HepG2 (cell line): Measurements from ENCODE around the gene GSAP. TPM values are rescaled to one million over a fixed set of nuclear protein-coding genes. Genes with fewer than 3 reads are reported as not detected.

Experiments
- ATAC-seq: fragments of 200-7000 bp; cut with Tn5 transposase; 3 replicates; pipeline ENCODE4 v1.9.1; 2020; ENCODE audit warnings: mild to moderate bottlenecking, moderate library complexity
- BruUV-seq: library from RNA; stranded (reverse); fragments of 400-500 nt; replicated peaks from 2 replicates; lab custom pipeline; 2021; lab: Mats Ljungman, UMichigan
- CTCF ChIA-PET: fragments of 300-600 bp; formaldehyde crosslinking; extraction: SDS; loops from one replicate; lab custom pipeline; 2021; ENCODE audit warnings: low total read pairs, inconsistent platforms, low intra/inter-chr PET ratio; lab: Yijun Ruan, JAX
- POLR2A ChIA-PET: fragments of 350-600 bp; sonication (Branson Sonifier 250); formaldehyde crosslinking; loops from one replicate; lab custom pipeline; 2020; ENCODE audit warnings: antibody characterized with exemption, inconsistent platforms; lab: Yijun Ruan, JAX
- DNase-seq: peaks from one replicate; pipeline ENCODE4 v3.0.0-alpha.2; 2015; ENCODE audit warnings: low spot score
- FAIRE-seq: peaks from 3 replicates; lab custom pipeline; 2011; peaks lifted over from hg19 to GRCh38; lab: Jason Lieb, UNC
- H2AFZ ChIP-seq: one replicate; pipeline ENCODE4 v1.6.1; 2011; ENCODE audit warnings: low read length, inconsistent platforms
- H3K27ac ChIP-seq: fragments of 300-600 bp; 3 replicates; pipeline ENCODE4 v1.8.0; 2011; ENCODE audit warnings: mixed run types, mild to moderate bottlenecking, mixed read lengths, low read length, inconsistent platforms; ENCODE audit not compliant: insufficient read depth; ENCODE audit errors: extremely low read length
- H3K27me3 ChIP-seq, 2 experiments: fragments of 200-600 bp in 1 of 2; 2 replicates in 1 of 2; 3 replicates in 1 of 2; pipeline versions ENCODE4 v1.6.0 to v1.8.0; 2011; ENCODE audit warnings: low read length in 2 of 2, mild to moderate bottlenecking in 2 of 2, moderate library complexity in 2 of 2, inconsistent platforms in 1 of 2; ENCODE audit not compliant: insufficient read depth in 2 of 2, control insufficient read depth in 1 of 2
- H3K36me3 ChIP-seq, 2 experiments: fragments of 200-600 bp in 1 of 2; replicated peaks in 1 of 2; 2 replicates in 1 of 2; 3 replicates in 1 of 2; pipeline versions ENCODE4 v1.5.1 to v1.8.0; 2011; ENCODE audit warnings: low read length in 2 of 2, inconsistent platforms in 1 of 2; ENCODE audit not compliant: insufficient read depth in 2 of 2, control insufficient read depth in 1 of 2
- H3K4me1 ChIP-seq: 2 replicates; pipeline ENCODE4 v1.5.1; 2012; ENCODE audit warnings: low read length, inconsistent platforms; ENCODE audit not compliant: insufficient read depth
- H3K4me2 ChIP-seq: 2 replicates; pipeline ENCODE4 v1.6.0; 2011; ENCODE audit warnings: low read depth, low read length, inconsistent platforms
- H3K4me3 ChIP-seq, 3 experiments: fragments of 200-600 bp in 1 of 3; sonication (generic), shearing (Covaris generic) in 1 of 3; replicated peaks in 1 of 3; 2 replicates each; pipeline ENCODE4 v1.5.1; 2011 to 2016; ENCODE audit warnings: low read length in 3 of 3, inconsistent platforms in 2 of 3, low read depth in 2 of 3, mild to moderate bottlenecking in 2 of 3, control low read depth in 1 of 3, mixed read lengths in 1 of 3; ENCODE audit not compliant: insufficient read depth in 1 of 3
- H3K79me2 ChIP-seq: one replicate; pipeline ENCODE4 v1.6.1; 2011; ENCODE audit warnings: low read length, inconsistent platforms; ENCODE audit not compliant: insufficient read depth
- H3K9ac ChIP-seq: 2 replicates; pipeline ENCODE4 v1.6.0; 2011; ENCODE audit warnings: mild to moderate bottlenecking, low read depth, low read length, inconsistent platforms; ENCODE audit not compliant: insufficient read depth
- H3K9me3 ChIP-seq: 2 replicates; pipeline ENCODE4 v1.5.1; 2012; ENCODE audit warnings: mild to moderate bottlenecking, low read length
- H4K20me1 ChIP-seq: 2 replicates; pipeline ENCODE4 v1.6.0; 2011; ENCODE audit warnings: inconsistent platforms, mild to moderate bottlenecking, low read length, moderate library complexity; ENCODE audit not compliant: insufficient read depth
- ARNT ChIP-seq: fragments of 450-650 bp; IDR thresholded peaks from 2 replicates; pipeline ENCODE4 v1.6.1; 2017
- ARNT2 ChIP-seq: sonication (generic); formaldehyde crosslinking; IDR thresholded peaks from 2 replicates; pipeline ENCODE4 v1.8.0; 2022; ENCODE audit warnings: mild to moderate bottlenecking, low read depth, missing genetic modification reagents, moderate library complexity
- CC2D1A ChIP-seq: sonication (generic); formaldehyde crosslinking; IDR thresholded peaks from 2 replicates; pipeline ENCODE4 v1.8.1; 2023; ENCODE audit warnings: mild to moderate bottlenecking, missing genetic modification reagents
- DRAP1 ChIP-seq: IDR thresholded peaks from 2 replicates; pipeline ENCODE4 v1.6.1; 2016; ENCODE audit warnings: missing genetic modification reagents, missing compliant biosample characterization
- FIP1L1 ChIP-seq: fragments of 200-400 bp; formaldehyde crosslinking; IDR thresholded peaks from 2 replicates; pipeline ENCODE4 v1.6.1; 2018; ENCODE audit warnings: low read depth, mild to moderate bottlenecking, low read length, moderate library complexity, borderline replicate concordance; ENCODE audit not compliant: insufficient read depth
- FOXP1 ChIP-seq, 2 experiments: fragments of 450-650 bp in 1 of 2; IDR thresholded peaks; 2 replicates each; pipeline ENCODE4 v1.6.1; 2017 to 2018; ENCODE audit warnings: antibody characterized with exemption in 1 of 2
- HNF4G ChIP-seq, 2 experiments: sonication (generic) in 1 of 2; formaldehyde crosslinking in 1 of 2; IDR thresholded peaks; 2 replicates each; pipeline versions ENCODE4 v1.4.0 to v1.6.1; 2011 to 2020; ENCODE audit warnings: borderline replicate concordance in 2 of 2, low read depth in 2 of 2, mild to moderate bottlenecking in 2 of 2, low read length in 1 of 2, missing genetic modification reagents in 1 of 2, moderate library complexity in 1 of 2
- KAT7 ChIP-seq: IDR thresholded peaks from 2 replicates; pipeline ENCODE4 v1.6.1; 2018; ENCODE audit warnings: borderline replicate concordance, missing compliant biosample characterization
- MTF2 ChIP-seq: sonication (generic); formaldehyde crosslinking; IDR thresholded peaks from 2 replicates; pipeline ENCODE4 v1.5.0; 2020; ENCODE audit warnings: missing genetic modification reagents, borderline replicate concordance
- SMAD9 ChIP-seq: sonication (generic); formaldehyde crosslinking; IDR thresholded peaks from 2 replicates; pipeline ENCODE4 v1.5.1; 2020; ENCODE audit warnings: mild to moderate bottlenecking, missing genetic modification reagents
- THAP11 ChIP-seq: IDR thresholded peaks from 2 replicates; pipeline ENCODE4 v1.6.1; 2016; ENCODE audit warnings: missing biosample characterization, missing genetic modification reagents
- ZFX ChIP-seq: sonication (generic); formaldehyde crosslinking; IDR thresholded peaks from 2 replicates; pipeline ENCODE4 v1.4.0; 2020; ENCODE audit warnings: mild to moderate bottlenecking, low read depth, missing genetic modification reagents, moderate library complexity
- ZNF543 ChIP-seq: sonication (generic); formaldehyde crosslinking; IDR thresholded peaks from 2 replicates; pipeline ENCODE4 v1.4.0; 2020; ENCODE audit warnings: mild to moderate bottlenecking, missing genetic modification reagents
- ZNF598 ChIP-seq: sonication (generic); formaldehyde crosslinking; IDR thresholded peaks from 2 replicates; pipeline ENCODE4 v1.5.1; 2020; ENCODE audit warnings: mild to moderate bottlenecking, missing genetic modification reagents, borderline replicate concordance
- ZNF670 ChIP-seq: sonication (generic); formaldehyde crosslinking; IDR thresholded peaks from 2 replicates; pipeline ENCODE4 v1.8.0; 2022; ENCODE audit warnings: mild to moderate bottlenecking, missing genetic modification reagents, borderline replicate concordance
- ZNF704 ChIP-seq: sonication (generic); formaldehyde crosslinking; IDR thresholded peaks from 2 replicates; pipeline ENCODE4 v1.8.1; 2023; ENCODE audit warnings: mild to moderate bottlenecking, inconsistent platforms, moderate library complexity, missing genetic modification reagents, borderline replicate concordance
- ZNF768 ChIP-seq: sonication (generic); formaldehyde crosslinking; IDR thresholded peaks from 2 replicates; pipeline ENCODE4 v1.4.0; 2020; ENCODE audit warnings: missing genetic modification reagents
- WGBS: methylation state at CpG from one replicate; pipeline ENCODE4 v1.1.6; 2017; ENCODE audit warnings: low lambda C conversion rate; 5-methylcytosine and 5-hydroxymethylcytosine counted together
- in situ Hi-C: cut with HindIII; loops from 2 replicates; pipeline ENCODE4 v1.10.0; 2017; ENCODE audit warnings: low pct_unique_long_range_greater_than_20kb; ENCODE audit not compliant: extremely low pct_ligation_motif_present
- intact Hi-C: fragments of 100-400 bp; cut with micrococcal nuclease; formaldehyde crosslinking; loops from one replicate; pipeline ENCODE4 v1.10.0; 2022; ENCODE audit not compliant: unreplicated experiment
- polyA plus RNA-seq, 8 experiments: library from polyadenylated mRNA; depleted of rRNA in 3 of 8; stranded (reverse) in 7 of 8; unstranded in 1 of 8; fragments of >200 nt; fragmentation: Illumina TruSeq in 4 of 8; extraction: Trizol in 4 of 8; gene quantifications; 2 replicates each; pipeline versions ENCODE4 v1.2.1 to v1.2.3, GENCODE V29; 2011 to 2016; ENCODE audit warnings: low read depth in 4 of 8, missing spikeins in 1 of 8, mixed read lengths in 1 of 8; ENCODE audit not compliant: insufficient read depth in 1 of 8
- total RNA-seq, 5 experiments: library from RNA; depleted of rRNA; stranded (reverse); fragments of >200 nt; fragmentation: Illumina TruSeq; extraction: Trizol; gene quantifications; 2 replicates each; pipeline ENCODE4 v1.2.3, GENCODE V29; 2016; ENCODE audit warnings: low read depth in 1 of 5
- TF ChIP-seq, protein P1 (sequence below): sonication (generic); formaldehyde crosslinking; IDR thresholded peaks from 2 replicates; pipeline ENCODE4 v1.5.0; 2020; ENCODE audit warnings: missing genetic modification reagents
- TF ChIP-seq, protein P2 (sequence below): IDR thresholded peaks from 2 replicates; pipeline ENCODE4 v1.6.1; 2016; ENCODE audit warnings: control low read depth

The GSAP gene
- total and polyA plus RNA-seq, 2 of the 13 experiments (the other 11 are each of a cell fraction or from before 2014, with no cell fraction given) = 34.6 to 40.6 TPM

- FAIRE-seq = no peak
- CTCF ChIA-PET = no interaction called here
- Histone ChIP-seq H3K36me3 (no peaks in the 10 kb centered on the region), H3K4me3 (peak overlapping the region; percentile 68 to 86 (median 81)), H4K20me1 (no peaks in the 10 kb centered on the region), H3K27me3 (no peaks in the 10 kb centered on the region), H3K27ac (peak overlapping the region; percentile 94), H3K9ac (peak overlapping the region; percentile 98), H2AFZ (no peak overlapping the region), H3K4me2 (peak overlapping the region; percentile 95), H3K9me3 (no peaks in the 10 kb centered on the region), H3K79me2 (peaks cover 57% of the 10 kb centered on the region), H3K4me1 (peaks cover 77% of the 10 kb centered on the region)
- 0% methylated on average over 10 of the region's 25 CpGs for WGBS
- POLR2A ChIA-PET = interaction anchor here (0.8 to 4.0 kb wide), 13 partner anchors 7 to 121 kb away, joined by 3 to 28 read pairs (median 9); partner anchors contain the start of gene PTPN12
- intact Hi-C loops = loop anchor here (5.0 kb wide), 1 partner anchor 122 kb away; the partner anchor contains the start of gene PTPN12
- in situ Hi-C loops = no loop called here
- peak; percentile 66 for ATAC-seq
- no peak for DNase-seq
- no TSS peak for BruUV-seq
- TF ChIP-seq ZNF768 = peak; percentile 8; the same call in 1 of the 2 replicates
- no peak for TF ChIP-seq ZNF598
- no peak for TF ChIP-seq FOXP1 (IDR thresholded peaks at IDR 0.05)
- no peak for TF ChIP-seq FOXP1 (CRISPR knock-in tag; IDR thresholded peaks at IDR 0.05)
- peak; percentile 19; the same call in 1 of the 2 replicates for TF ChIP-seq ZNF543 (CRISPR knock-in tag)
- 0 out of 2 replicates have a peak, but pooled peaks have one; percentile 29 for TF ChIP-seq FIP1L1
- TF ChIP-seq DRAP1 (CRISPR knock-in tag) = no peak
- TF ChIP-seq ZNF704 (CRISPR knock-in tag) = no peak
- TF ChIP-seq, protein P1, sequence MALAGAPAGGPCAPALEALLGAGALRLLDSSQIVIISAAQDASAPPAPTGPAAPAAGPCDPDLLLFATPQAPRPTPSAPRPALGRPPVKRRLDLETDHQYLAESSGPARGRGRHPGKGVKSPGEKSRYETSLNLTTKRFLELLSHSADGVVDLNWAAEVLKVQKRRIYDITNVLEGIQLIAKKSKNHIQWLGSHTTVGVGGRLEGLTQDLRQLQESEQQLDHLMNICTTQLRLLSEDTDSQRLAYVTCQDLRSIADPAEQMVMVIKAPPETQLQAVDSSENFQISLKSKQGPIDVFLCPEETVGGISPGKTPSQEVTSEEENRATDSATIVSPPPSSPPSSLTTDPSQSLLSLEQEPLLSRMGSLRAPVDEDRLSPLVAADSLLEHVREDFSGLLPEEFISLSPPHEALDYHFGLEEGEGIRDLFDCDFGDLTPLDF = no peak
- no peak for TF ChIP-seq SMAD9 (CRISPR knock-in tag)
- TF ChIP-seq, protein P2, sequence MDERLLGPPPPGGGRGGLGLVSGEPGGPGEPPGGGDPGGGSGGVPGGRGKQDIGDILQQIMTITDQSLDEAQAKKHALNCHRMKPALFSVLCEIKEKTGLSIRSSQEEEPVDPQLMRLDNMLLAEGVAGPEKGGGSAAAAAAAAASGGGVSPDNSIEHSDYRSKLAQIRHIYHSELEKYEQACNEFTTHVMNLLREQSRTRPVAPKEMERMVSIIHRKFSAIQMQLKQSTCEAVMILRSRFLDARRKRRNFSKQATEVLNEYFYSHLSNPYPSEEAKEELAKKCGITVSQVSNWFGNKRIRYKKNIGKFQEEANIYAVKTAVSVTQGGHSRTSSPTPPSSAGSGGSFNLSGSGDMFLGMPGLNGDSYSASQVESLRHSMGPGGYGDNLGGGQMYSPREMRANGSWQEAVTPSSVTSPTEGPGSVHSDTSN (CRISPR knock-in tag) = no peak
- TF ChIP-seq ARNT = no peak
- no peak for TF ChIP-seq HNF4G (IDR thresholded peaks at IDR 0.05; ENCODE audit: borderline replicate concordance, low read depth, low read length)
- TF ChIP-seq HNF4G (CRISPR knock-in tag; IDR thresholded peaks at IDR 0.05; ENCODE audit: borderline replicate concordance, low read depth) = no peak
- TF ChIP-seq THAP11 = no peak; the same call in 1 of the 2 replicates
- TF ChIP-seq CC2D1A (CRISPR knock-in tag) = no peak
- TF ChIP-seq KAT7 (CRISPR knock-in tag) = no peak; the same call in 1 of the 2 replicates
- TF ChIP-seq ARNT2 = 0 out of 2 replicates have a peak, but pooled peaks have one; percentile 14
- TF ChIP-seq ZNF670 (CRISPR knock-in tag) = 0 out of 2 replicates have a peak, but pooled peaks have one; percentile 7
- TF ChIP-seq ZFX = 0 out of 2 replicates have a peak, but pooled peaks have one; percentile 37
- no peak for TF ChIP-seq MTF2 (CRISPR knock-in tag)
These were observed 700 bp downstream of the GSAP start for GRCh38 chr7:77415476-77415822.
